Liver (tissue), 9 donors: Measurements from ENCODE around the gene FAM229B. TPM values are rescaled to one million over a fixed set of nuclear protein-coding genes. Genes with fewer than 3 reads are reported as not detected.
"Not testable (repeated sequence)": the region's sequence is repeated elsewhere in the genome, so short reads cannot be mapped to it uniquely, and the experiment has no call there.

Experiments
- DNase-seq: peaks from one replicate; pipeline ENCODE4 v3.0.0-alpha.2; 2017; ENCODE audit warnings: low spot score
- H3K27ac ChIP-seq, 2 donors: one replicate each; pipeline ENCODE4 v1.7.0; 2013; ENCODE audit warnings: inconsistent platforms in 2 of 2, low read length in 2 of 2, control low read depth in 1 of 2, low read depth in 1 of 2, mild to moderate bottlenecking in 1 of 2
- H3K27me3 ChIP-seq, 4 donors: one replicate each; pipeline versions ENCODE4 v1.6.1 to v1.7.0; 2013; ENCODE audit warnings: low read length in 3 of 4, inconsistent platforms in 1 of 4, mild to moderate bottlenecking in 1 of 4, moderate library complexity in 1 of 4; ENCODE audit not compliant: control insufficient read depth in 4 of 4, insufficient read depth in 4 of 4
- H3K36me3 ChIP-seq, 4 donors: one replicate each; pipeline versions ENCODE4 v1.6.1 to v1.7.0; 2013; ENCODE audit warnings: low read length in 3 of 4, mild to moderate bottlenecking in 3 of 4, low read depth in 1 of 4, moderate library complexity in 1 of 4; ENCODE audit not compliant: control insufficient read depth in 4 of 4, insufficient read depth in 3 of 4
- H3K4me1 ChIP-seq, 4 donors: one replicate each; pipeline versions ENCODE4 v1.6.1 to v1.7.0; 2013; ENCODE audit warnings: low read length in 3 of 4, mild to moderate bottlenecking in 3 of 4, moderate library complexity in 1 of 4; ENCODE audit not compliant: control insufficient read depth in 4 of 4, insufficient read depth in 4 of 4
- H3K4me3 ChIP-seq, 3 donors: one replicate each; pipeline versions ENCODE4 v1.6.1 to v1.7.0; 2013; ENCODE audit warnings: low read length in 3 of 3, control low read depth in 1 of 3, low read depth in 1 of 3, mild to moderate bottlenecking in 1 of 3
- H3K9ac ChIP-seq, 2 donors: one replicate each; pipeline ENCODE4 v1.7.0; 2013; ENCODE audit warnings: low read length in 2 of 2, mild to moderate bottlenecking in 2 of 2, moderate library complexity in 2 of 2, control low read depth in 1 of 2, low read depth in 1 of 2
- H3K9me3 ChIP-seq, 4 donors: one replicate each; pipeline versions ENCODE4 v1.6.1 to v1.7.0; 2013; ENCODE audit warnings: low read length in 3 of 4; ENCODE audit not compliant: control insufficient read depth in 4 of 4
- ATF3 ChIP-seq: IDR thresholded peaks from 2 replicates; pipeline ENCODE4 v1.6.1; 2016; ENCODE audit warnings: antibody characterized with exemption
- CTCF ChIP-seq: fragments of 150-350 bp; IDR thresholded peaks from 2 replicates; pipeline ENCODE4 v1.5.1; 2017; ENCODE audit warnings: improper control_type of control experiment, low read depth, low read length; ENCODE audit not compliant: missing input control
- EGR1 ChIP-seq, 2 donors: IDR thresholded peaks; 2 replicates each; pipeline ENCODE4 v1.6.1; 2016 to 2018; ENCODE audit warnings: antibody characterized with exemption in 2 of 2, low read depth in 2 of 2
- FOXA2 ChIP-seq: IDR thresholded peaks from 2 replicates; pipeline ENCODE4 v1.6.1; 2016; ENCODE audit warnings: antibody characterized with exemption
- HNF4A ChIP-seq, 2 donors: conservative IDR thresholded peaks; 2 replicates each; pipeline ENCODE4 v1.6.1; 2016; ENCODE audit warnings: antibody characterized with exemption in 2 of 2, mild to moderate bottlenecking in 2 of 2
- HNF4G ChIP-seq: IDR thresholded peaks from 2 replicates; pipeline ENCODE4 v1.6.1; 2016; ENCODE audit warnings: antibody characterized with exemption
- JUND ChIP-seq, 2 donors: IDR thresholded peaks; 2 replicates each; pipeline ENCODE4 v1.6.1; 2016; ENCODE audit warnings: antibody characterized with exemption in 2 of 2
- MAX ChIP-seq: IDR thresholded peaks from 2 replicates; pipeline ENCODE4 v1.6.1; 2016; ENCODE audit warnings: antibody characterized with exemption
- NR2F2 ChIP-seq: IDR thresholded peaks from 2 replicates; pipeline ENCODE4 v1.6.1; 2016; ENCODE audit warnings: antibody characterized with exemption
- RAD21 ChIP-seq, 2 donors: IDR thresholded peaks; 2 replicates each; pipeline ENCODE4 v1.6.1; 2016; ENCODE audit warnings: antibody characterized with exemption in 2 of 2, mild to moderate bottlenecking in 2 of 2
- REST ChIP-seq: IDR thresholded peaks from 2 replicates; pipeline ENCODE4 v1.6.1; 2016; ENCODE audit warnings: antibody characterized with exemption, mild to moderate bottlenecking
- RXRA ChIP-seq, 2 donors: IDR thresholded peaks; 2 replicates each; pipeline ENCODE4 v1.6.1; 2017 to 2018; ENCODE audit warnings: antibody characterized with exemption in 2 of 2, mild to moderate bottlenecking in 1 of 2
- SP1 ChIP-seq: IDR thresholded peaks from 2 replicates; pipeline ENCODE4 v1.6.1; 2018; ENCODE audit warnings: antibody characterized with exemption, mild to moderate bottlenecking
- TAF1 ChIP-seq: conservative IDR thresholded peaks from 2 replicates; pipeline ENCODE4 v1.6.1; 2016; ENCODE audit warnings: antibody characterized with exemption, mild to moderate bottlenecking
- YY1 ChIP-seq: IDR thresholded peaks from 2 replicates; pipeline ENCODE4 v1.6.1; 2016; ENCODE audit warnings: antibody characterized with exemption, mild to moderate bottlenecking
- ZBTB33 ChIP-seq: IDR thresholded peaks from 2 replicates; pipeline ENCODE4 v1.6.1; 2016; ENCODE audit warnings: antibody characterized with exemption
- WGBS: extraction: QIAGEN DNeasy Blood & Tissue Kit; methylation state at CpG from one replicate; pipeline ENCODE4 v1.1.7; 2013; 5-methylcytosine and 5-hydroxymethylcytosine counted together
- polyA plus RNA-seq, 2 donors: library from polyadenylated mRNA; stranded (reverse) in 1 of 2; unstranded in 1 of 2; fragments of 200-250 nt in 1 of 2; fragments of >200 nt in 1 of 2; fragmentation: Nextera tagmentation in 1 of 2; extraction: Ambion mirVana in 1 of 2; gene quantifications; one replicate each; pipeline versions ENCODE4 v1.2.1 to v1.2.3, GENCODE V29; 2013 to 2015
- total RNA-seq, 2 donors: library from RNA; depleted of rRNA; stranded (reverse); fragments of >200 nt; gene quantifications; one replicate each; pipeline ENCODE4 v1.2.3, GENCODE V29; 2014
- donor health status: healthy.
- donor health status: healthy.
- donor health status: healthy.
- donor health status: healthy.
- donor health status: healthy.

FAM229B gene
- total and polyA plus RNA-seq, 4 donors, result 1.8 to 13.8 (median 7.1) TPM

- no peak overlapping the region for H3K27ac ChIP-seq
- H3K4me3 ChIP-seq, result no peak overlapping the region
- H3K9me3 ChIP-seq, result no peaks in the 10 kb centered on the region
- TF ChIP-seq JUND (IDR thresholded peaks at IDR 0.05) (no peak), RXRA (IDR thresholded peaks at IDR 0.05) (no peak), REST (no peak), CTCF (no peak), EGR1 (IDR thresholded peaks at IDR 0.05; ENCODE audit: low read depth in 2 of 2) (no peak), HNF4G (no peak)
- 95% methylated on average over 2 of the region's 2 CpGs for WGBS
- H3K4me1 ChIP-seq, result no peaks in the 10 kb centered on the region
- no peak overlapping the region for H3K9ac ChIP-seq
- no peaks in the 10 kb centered on the region for H3K27me3 ChIP-seq
- peaks cover 0 to 4% (median 1%) of the 10 kb centered on the region in 4 donors for H3K36me3 ChIP-seq
- no peak for DNase-seq
These were observed 9.5 kb downstream of the FAM229B start for GRCh38 chr6:112096901-112097300.

- DNase-seq, result no peak
- Histone ChIP-seq H3K4me1 (no peaks in the 10 kb centered on the region), H3K27ac (no peak overlapping the region), H3K27me3 (no peaks in the 10 kb centered on the region), H3K9ac (no peak overlapping the region), H3K9me3 (no peaks in the 10 kb centered on the region), H3K36me3 (peaks cover 0 to 4% (median 1%) of the 10 kb centered on the region in 4 donors), H3K4me3 (no peak overlapping the region)
- no peak for TF ChIP-seq ATF3
- TF ChIP-seq CTCF, result no peak
- no peak for TF ChIP-seq NR2F2
- TF ChIP-seq HNF4G, result no peak
- no peak for TF ChIP-seq FOXA2
- no peak for TF ChIP-seq TAF1
- TF ChIP-seq YY1, result no peak
- TF ChIP-seq ZBTB33, result no peak
- no peak for TF ChIP-seq MAX
- no peak for TF ChIP-seq SP1
- no peak for TF ChIP-seq HNF4A (conservative IDR thresholded peaks at IDR 0.05)
- TF ChIP-seq RAD21 (IDR thresholded peaks at IDR 0.05), result no peak
- 88% methylated on average over 4 of the region's 4 CpGs for WGBS
These were observed 13.2 kb downstream of the FAM229B start for GRCh38 chr6:112100561-112100960.

- H3K27me3 ChIP-seq, H3K4me1 ChIP-seq, DNase-seq, H3K4me3 ChIP-seq, H3K27ac ChIP-seq, H3K36me3 ChIP-seq, H3K9me3 ChIP-seq, H3K9ac ChIP-seq: not testable (repeated sequence)
- WGBS, result 90% methylated on average over 2 of the region's 2 CpGs
These were observed 18.6 kb downstream of the FAM229B start for GRCh38 chr6:112106026-112106425.
